Esophagus squamous epithelium (tissue), 4 donors: ENCODE measurements around the gene PRRC2B.

Source experiments
- CTCF ChIP-seq, 6 experiments: fragments of 450-650 bp in 4 of 6; fragments of 200-600 bp in 2 of 6; sonication (generic) in 2 of 6; IDR thresholded peaks; one replicate each; pipeline ENCODE4 v1.5.1; 2016 to 2019; ENCODE audit warnings: antibody characterized with exemption in 6 of 6, mild to moderate bottlenecking in 4 of 6, moderate library complexity in 4 of 6
- POLR2A ChIP-seq, 4 donors: fragments of 450-650 bp; IDR thresholded peaks; one replicate each; pipeline ENCODE4 v1.6.1; 2017; ENCODE audit warnings: antibody characterized with exemption in 4 of 4, mild to moderate bottlenecking in 4 of 4, moderate library complexity in 3 of 4

- no peak for TF ChIP-seq CTCF (IDR thresholded peaks at IDR 0.05)
- TF ChIP-seq POLR2A (IDR thresholded peaks at IDR 0.05): no peak
These were observed 15.6 kb downstream of the PRRC2B start for GRCh38 chr9:131409458-131409992.
